AG04450 (cell line): ENCODE results near the gene DNMBP. TPM values are rescaled to one million over a fixed set of nuclear protein-coding genes. Genes with fewer than 3 reads are reported as not detected.

Experiments
- CTCF ChIA-PET: fragments of 300-600, 350-600 bp; formaldehyde crosslinking; extraction: SDS; loops from one replicate; lab custom pipeline; 2022; ENCODE audit warnings: antibody characterized with exemption, inconsistent platforms; lab: Charles Lee
- POLR2A ChIA-PET: fragments of 350-600 bp; formaldehyde crosslinking; extraction: SDS; loops from one replicate; lab custom pipeline; 2021; ENCODE audit warnings: antibody characterized with exemption, inconsistent platforms; lab: Yijun Ruan, JAX
- DNase-seq: peaks from one replicate; pipeline ENCODE4 v3.0.0-alpha.2; 2011; ENCODE audit warnings: low read depth, low spot score
- H3K27ac ChIP-seq: one replicate; pipeline ENCODE4 v1.5.1; 2012; ENCODE audit warnings: low read depth, low read length, control low read depth
- H3K27me3 ChIP-seq: one replicate; pipeline ENCODE4 v1.6.0; 2012; ENCODE audit warnings: low read length; ENCODE audit not compliant: control insufficient read depth, insufficient read depth
- H3K4me3 ChIP-seq: 2 replicates; pipeline ENCODE4 v1.5.1; 2011; ENCODE audit warnings: mild to moderate bottlenecking, low read depth, low read length, control low read depth
- H3K9me3 ChIP-seq: 2 replicates; pipeline ENCODE4 v1.5.1; 2012; ENCODE audit warnings: low read length; ENCODE audit not compliant: control insufficient read depth, insufficient read depth
- polyA plus RNA-seq: library from polyadenylated mRNA; depleted of rRNA; stranded (reverse); fragments of >200 nt; gene quantifications from 2 replicates; pipeline ENCODE4 v1.2.3, GENCODE V29; 2011
- TF ChIP-seq, protein P1 (sequence below): IDR thresholded peaks from 2 replicates; pipeline ENCODE4 v1.5.1; 2011; ENCODE audit warnings: low read depth, low read length, control low read depth, inconsistent platforms

DNMBP gene
- polyA plus RNA-seq, 1 experiment = 18.2 TPM

DNA sequence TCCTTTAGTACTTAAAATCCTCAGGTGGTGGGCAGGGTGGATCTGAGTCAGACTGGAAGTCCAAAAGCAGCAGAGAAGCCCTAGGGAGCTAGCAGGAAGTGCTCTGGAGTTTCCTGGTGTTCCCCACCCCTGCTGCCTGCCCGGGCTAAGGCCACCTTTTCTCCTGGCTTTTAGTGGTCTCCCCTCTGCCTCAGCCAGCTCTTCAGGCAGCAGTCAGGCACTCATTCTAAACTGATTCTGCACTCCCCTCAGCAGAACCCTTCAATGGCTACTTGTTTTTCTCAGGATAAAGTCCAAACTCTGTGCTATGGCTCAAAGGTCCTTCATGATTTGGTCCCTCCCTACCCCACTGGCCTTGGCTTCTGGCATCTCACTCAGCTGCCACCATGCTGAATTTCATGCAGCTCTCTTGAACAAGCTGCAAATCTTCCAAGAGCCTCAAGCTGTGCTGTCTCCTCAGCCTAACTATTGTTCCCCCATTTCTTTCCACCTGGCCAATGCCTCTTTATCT lies 28.9 kb upstream of the DNMBP start:
- Histone ChIP-seq H3K27ac (no peak overlapping the region), H3K4me3 (no peak overlapping the region), H3K9me3 (no peaks in the 10 kb centered on the region), H3K27me3 (no peaks in the 10 kb centered on the region)
- POLR2A ChIA-PET = no interaction called here
- CTCF ChIA-PET = interaction anchor here (0.9 to 3.3 kb wide), 2 partner anchors 29 to 193 kb away, joined by 3 to 15 read pairs; partner anchors contain the start of gene DNMBP
- DNase-seq = no peak
- TF ChIP-seq, protein P1, sequence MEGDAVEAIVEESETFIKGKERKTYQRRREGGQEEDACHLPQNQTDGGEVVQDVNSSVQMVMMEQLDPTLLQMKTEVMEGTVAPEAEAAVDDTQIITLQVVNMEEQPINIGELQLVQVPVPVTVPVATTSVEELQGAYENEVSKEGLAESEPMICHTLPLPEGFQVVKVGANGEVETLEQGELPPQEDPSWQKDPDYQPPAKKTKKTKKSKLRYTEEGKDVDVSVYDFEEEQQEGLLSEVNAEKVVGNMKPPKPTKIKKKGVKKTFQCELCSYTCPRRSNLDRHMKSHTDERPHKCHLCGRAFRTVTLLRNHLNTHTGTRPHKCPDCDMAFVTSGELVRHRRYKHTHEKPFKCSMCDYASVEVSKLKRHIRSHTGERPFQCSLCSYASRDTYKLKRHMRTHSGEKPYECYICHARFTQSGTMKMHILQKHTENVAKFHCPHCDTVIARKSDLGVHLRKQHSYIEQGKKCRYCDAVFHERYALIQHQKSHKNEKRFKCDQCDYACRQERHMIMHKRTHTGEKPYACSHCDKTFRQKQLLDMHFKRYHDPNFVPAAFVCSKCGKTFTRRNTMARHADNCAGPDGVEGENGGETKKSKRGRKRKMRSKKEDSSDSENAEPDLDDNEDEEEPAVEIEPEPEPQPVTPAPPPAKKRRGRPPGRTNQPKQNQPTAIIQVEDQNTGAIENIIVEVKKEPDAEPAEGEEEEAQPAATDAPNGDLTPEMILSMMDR = no peak

DNA sequence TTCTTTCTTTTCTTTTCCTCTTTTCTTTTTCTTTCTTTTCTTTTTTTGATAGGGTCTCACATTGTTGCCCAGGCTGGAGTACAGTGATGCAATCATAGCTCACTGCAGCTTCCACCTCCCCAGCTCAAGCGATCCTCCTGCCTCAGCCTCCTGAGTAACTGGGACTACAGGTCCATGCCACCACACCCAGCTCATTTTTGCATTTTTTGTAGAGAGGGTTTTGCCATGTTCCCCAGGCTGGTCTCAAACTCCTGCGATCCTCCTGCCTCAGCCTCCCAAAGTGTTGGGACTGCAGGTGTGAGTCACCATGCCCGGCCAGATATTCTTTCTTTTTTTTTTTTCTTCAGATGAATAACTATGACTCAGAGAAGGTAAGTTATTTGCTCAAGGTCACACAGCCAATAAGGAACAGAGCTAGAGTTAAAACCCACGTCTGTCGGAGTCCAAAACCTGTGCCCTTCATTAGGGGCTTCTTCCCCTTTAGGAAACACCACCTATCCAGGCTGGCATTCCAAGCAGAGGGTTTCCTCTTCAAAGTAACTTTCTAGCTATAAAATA lies 28.1 kb upstream of the DNMBP start:
- DNase-seq = no peak
- H3K27ac ChIP-seq = no peak overlapping the region
- TF ChIP-seq, protein P1 = no peak
- ChIA-PET POLR2A (no interaction called here), CTCF (interaction anchor here (1.4 to 3.3 kb wide), 2 partner anchors 8 to 192 kb away, joined by 4 to 15 read pairs; no protein-coding TSS in a partner anchor)
- no peaks in the 10 kb centered on the region for H3K27me3 ChIP-seq
- H3K9me3 ChIP-seq = no peaks in the 10 kb centered on the region
- no peak overlapping the region for H3K4me3 ChIP-seq

DNA sequence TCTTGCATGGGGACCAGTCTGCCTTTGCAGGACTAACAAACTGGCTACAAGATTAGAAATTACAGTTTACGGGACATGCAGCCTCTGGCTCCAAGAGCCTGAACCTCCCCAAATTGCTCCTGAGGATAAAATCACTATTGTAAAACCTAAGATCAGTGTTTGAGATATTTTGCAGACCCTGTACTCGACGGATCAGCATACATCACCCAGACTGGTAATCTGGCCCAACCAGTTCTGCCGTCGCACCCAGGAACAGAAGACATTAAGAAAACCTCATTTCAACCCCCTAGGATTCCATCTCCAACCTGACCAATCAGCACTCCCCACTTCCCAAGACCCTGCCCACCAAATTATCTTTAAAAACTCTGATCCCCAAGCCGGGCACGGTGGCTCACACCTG lies 27.1 kb upstream of the DNMBP start:
- no peaks in the 10 kb centered on the region for H3K9me3 ChIP-seq
- TF ChIP-seq, protein P1 = no peak
- POLR2A ChIA-PET = no interaction called here
- no peak for DNase-seq
- CTCF ChIA-PET = interaction anchor here (1.4 to 3.3 kb wide), 2 partner anchors 9 to 191 kb away, joined by 4 to 15 read pairs; no protein-coding TSS in a partner anchor
- no peak overlapping the region for H3K27ac ChIP-seq
- H3K27me3 ChIP-seq = no peaks in the 10 kb centered on the region
- H3K4me3 ChIP-seq = no peak overlapping the region

DNA sequence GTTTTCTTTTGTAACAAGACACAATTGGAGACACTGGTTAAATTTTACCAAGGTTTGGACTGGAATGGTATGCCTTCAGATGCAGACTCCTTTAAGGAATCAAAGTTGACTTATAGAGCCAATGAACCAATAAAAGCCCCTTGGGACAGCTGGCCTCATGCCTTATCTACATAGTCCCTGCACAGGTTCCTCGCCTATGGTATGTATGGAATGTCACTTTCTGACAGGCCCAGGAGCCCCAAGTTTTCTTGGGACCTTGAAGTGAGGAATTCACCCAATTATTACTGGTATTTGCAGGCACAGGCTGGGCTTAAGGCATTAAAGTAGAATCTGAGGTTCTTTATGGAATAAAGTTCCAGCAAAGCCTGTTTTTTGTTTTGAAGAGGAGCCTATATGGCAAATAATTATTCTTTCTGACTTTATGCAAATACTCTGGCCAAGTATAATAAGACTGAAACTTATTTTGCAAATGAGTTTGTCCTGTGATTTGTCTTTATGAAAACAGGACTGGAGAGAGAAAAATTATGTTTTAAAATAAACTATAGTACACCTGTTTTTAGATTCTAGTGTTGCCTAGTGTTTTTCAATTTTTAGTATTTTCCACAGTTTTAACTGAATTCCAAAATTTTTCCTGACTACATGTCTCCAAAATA lies 24.1 kb upstream of the DNMBP start:
- no peaks in the 10 kb centered on the region; the same call in 1 of the 2 replicates for H3K9me3 ChIP-seq
- ChIA-PET CTCF (interaction anchor here (0.6 to 1.8 kb wide), 4 partner anchors 14 to 188 kb away, joined by 3 to 10 read pairs (median 3); no protein-coding TSS in a partner anchor), POLR2A (no interaction called here)
- DNase-seq = no peak
- H3K4me3 ChIP-seq = no peak overlapping the region
- no peaks in the 10 kb centered on the region for H3K27me3 ChIP-seq
- TF ChIP-seq, protein P1 = no peak
- H3K27ac ChIP-seq = no peak overlapping the region

DNA sequence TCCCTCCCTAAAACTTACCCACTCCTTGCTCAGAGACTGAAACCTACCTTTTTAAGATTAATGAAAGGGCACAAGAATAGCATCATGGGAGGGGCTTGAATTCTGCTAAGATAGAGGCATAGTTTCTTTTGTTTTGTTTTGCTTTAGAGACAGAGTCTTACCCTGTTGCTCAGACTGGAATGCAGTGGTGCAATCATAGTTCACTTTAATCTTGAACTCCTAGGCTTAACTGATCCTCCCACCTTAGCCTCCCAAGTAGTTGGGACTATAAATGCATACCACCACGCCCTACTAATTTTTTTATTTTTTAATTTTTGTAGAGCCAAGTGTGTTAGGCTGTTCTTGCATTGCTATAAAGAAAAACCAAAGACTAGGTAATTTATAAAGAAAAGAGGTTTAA lies 17.7 kb upstream of the DNMBP start:
- ChIA-PET CTCF (no interaction called here), POLR2A (no interaction called here)
- Histone ChIP-seq H3K27me3 (peaks cover 2% of the 10 kb centered on the region), H3K4me3 (no peak overlapping the region), H3K9me3 (peaks cover 15% of the 10 kb centered on the region; the same call in 1 of the 2 replicates), H3K27ac (no peak overlapping the region)
- DNase-seq = no peak
- TF ChIP-seq, protein P1 = no peak
